Kidney epithelial cell (primary cell): Measurements from ENCODE around the gene KCTD14. TPM values are rescaled to one million over a fixed set of nuclear protein-coding genes. Genes with fewer than 3 reads are reported as not detected.

Experiments
- DNase-seq: peaks from one replicate; pipeline ENCODE4 v3.0.0-alpha.2; 2010; ENCODE audit warnings: low read depth
- H3K27me3 ChIP-seq: 2 replicates; pipeline ENCODE4 v1.6.0; 2011; ENCODE audit warnings: low read length; ENCODE audit not compliant: control insufficient read depth, insufficient read depth
- H3K36me3 ChIP-seq: 2 replicates; pipeline ENCODE4 v1.5.1; 2011; ENCODE audit warnings: low read length; ENCODE audit not compliant: control insufficient read depth, insufficient read depth
- H3K4me3 ChIP-seq: 2 replicates; pipeline ENCODE4 v1.5.1; 2011; ENCODE audit warnings: low read depth, mild to moderate bottlenecking, control low read depth, low read length
- total RNA-seq: library from RNA; depleted of rRNA; stranded (reverse); fragments of >200 nt; gene quantifications from 2 replicates; pipeline ENCODE4 v1.2.3, GENCODE V29; 2015
- TF ChIP-seq, protein P1 (sequence below): IDR thresholded peaks from 2 replicates; pipeline ENCODE4 v1.5.1; 2011; ENCODE audit warnings: mild to moderate bottlenecking, moderate library complexity, low read length, control low read depth, inconsistent platforms; ENCODE audit not compliant: insufficient read depth, poor library complexity, severe bottlenecking

The KCTD14 gene
- total RNA-seq, 1 donor from 2014 or later, result 6.7 TPM

DNA sequence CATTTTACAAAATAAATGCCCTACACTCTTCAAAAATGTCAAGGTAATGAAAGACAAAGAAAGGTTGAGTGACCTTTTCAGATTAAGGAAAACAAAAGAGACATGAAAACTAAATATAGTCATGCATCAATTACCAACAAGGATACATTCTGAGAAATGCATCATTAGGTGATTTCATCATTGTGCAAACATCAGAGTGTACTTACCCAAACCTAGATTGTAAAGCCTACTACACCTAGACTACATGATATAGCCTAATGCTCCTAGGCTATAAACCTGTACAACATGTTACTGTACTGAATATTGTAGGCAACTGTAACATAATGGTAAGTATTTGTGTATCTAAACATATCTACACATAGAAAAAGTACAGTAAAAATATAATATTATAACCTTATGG, 55.3 kb downstream of the KCTD14 start:
- no peaks in the 10 kb centered on the region for H3K27me3 ChIP-seq
- TF ChIP-seq, protein P1, sequence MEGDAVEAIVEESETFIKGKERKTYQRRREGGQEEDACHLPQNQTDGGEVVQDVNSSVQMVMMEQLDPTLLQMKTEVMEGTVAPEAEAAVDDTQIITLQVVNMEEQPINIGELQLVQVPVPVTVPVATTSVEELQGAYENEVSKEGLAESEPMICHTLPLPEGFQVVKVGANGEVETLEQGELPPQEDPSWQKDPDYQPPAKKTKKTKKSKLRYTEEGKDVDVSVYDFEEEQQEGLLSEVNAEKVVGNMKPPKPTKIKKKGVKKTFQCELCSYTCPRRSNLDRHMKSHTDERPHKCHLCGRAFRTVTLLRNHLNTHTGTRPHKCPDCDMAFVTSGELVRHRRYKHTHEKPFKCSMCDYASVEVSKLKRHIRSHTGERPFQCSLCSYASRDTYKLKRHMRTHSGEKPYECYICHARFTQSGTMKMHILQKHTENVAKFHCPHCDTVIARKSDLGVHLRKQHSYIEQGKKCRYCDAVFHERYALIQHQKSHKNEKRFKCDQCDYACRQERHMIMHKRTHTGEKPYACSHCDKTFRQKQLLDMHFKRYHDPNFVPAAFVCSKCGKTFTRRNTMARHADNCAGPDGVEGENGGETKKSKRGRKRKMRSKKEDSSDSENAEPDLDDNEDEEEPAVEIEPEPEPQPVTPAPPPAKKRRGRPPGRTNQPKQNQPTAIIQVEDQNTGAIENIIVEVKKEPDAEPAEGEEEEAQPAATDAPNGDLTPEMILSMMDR, result no peak
- no peaks in the 10 kb centered on the region for H3K36me3 ChIP-seq
- no peak for DNase-seq
- no peak overlapping the region for H3K4me3 ChIP-seq

DNA sequence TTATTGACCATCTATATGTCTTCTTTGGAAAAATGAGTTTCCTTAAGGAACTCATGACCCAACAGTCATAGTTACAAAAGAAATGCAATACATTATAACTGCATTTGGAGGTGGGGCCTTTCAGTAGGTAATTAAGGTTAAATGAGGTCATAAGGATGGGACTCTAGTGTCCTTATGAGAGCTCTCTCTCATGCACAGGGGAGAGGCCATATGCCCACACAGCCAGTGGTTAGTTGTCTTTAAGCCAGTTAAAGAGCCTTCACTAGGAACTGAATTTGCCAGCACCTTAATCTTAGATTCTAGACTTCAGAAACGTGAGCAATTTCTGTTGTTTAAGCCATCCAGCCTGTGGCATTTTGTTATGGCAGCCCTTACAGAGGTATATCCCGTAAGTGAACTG, 56.0 kb downstream of the KCTD14 start:
- H3K36me3 ChIP-seq, result no peaks in the 10 kb centered on the region
- H3K27me3 ChIP-seq, result no peaks in the 10 kb centered on the region
- DNase-seq, result no peak
- TF ChIP-seq, protein P1, result no peak
- no peak overlapping the region for H3K4me3 ChIP-seq

DNA sequence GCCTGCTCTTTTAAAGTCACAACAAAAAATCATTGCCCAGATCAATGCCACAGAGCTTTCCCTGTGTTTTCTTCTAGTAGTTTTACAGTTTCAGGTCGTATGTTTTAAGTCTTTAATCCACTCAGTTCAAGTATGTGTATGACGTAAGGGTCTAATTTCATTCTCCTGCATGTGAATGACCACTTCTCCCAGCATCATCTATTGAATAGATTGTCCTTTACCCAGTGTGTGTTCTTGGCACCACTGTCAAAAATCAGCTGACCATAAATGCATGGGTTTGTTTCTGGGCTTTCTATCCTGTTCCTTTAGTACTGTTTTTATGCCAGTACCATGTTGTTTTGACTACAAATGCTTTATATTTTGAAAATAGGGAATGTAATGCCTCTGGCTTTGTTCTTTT, 56.7 kb downstream of the KCTD14 start:
- no peaks in the 10 kb centered on the region for H3K36me3 ChIP-seq
- no peaks in the 10 kb centered on the region for H3K27me3 ChIP-seq
- DNase-seq, result no peak
- TF ChIP-seq, protein P1, result no peak
- no peak overlapping the region for H3K4me3 ChIP-seq

Other genes starting within 250 kb of the KCTD14 start
- gene RSF1, start 202.6 kb downstream of the KCTD14 start, total RNA-seq, result 27.5 and 31.3 TPM in 2 replicates
- 12.4 and 16.1 TPM in 2 replicates for gene AAMDC, start 202.1 kb downstream of the KCTD14 start, total RNA-seq
- gene INTS4, start 28.6 kb downstream of the KCTD14 start, total RNA-seq, result 22.8 and 32.5 TPM in 2 replicates
- not detected in 2 replicates for gene THRSP, start 40.6 kb upstream of the KCTD14 start, total RNA-seq
- 98.5 and 155 TPM in 2 replicates for gene NDUFC2, start 56.6 kb upstream of the KCTD14 start, total RNA-seq
- 18.2 and 31.5 TPM in 2 replicates for gene ALG8, start 116.3 kb upstream of the KCTD14 start, total RNA-seq
- gene KCTD21, start 165.3 kb upstream of the KCTD14 start, total RNA-seq, result 9.7 and 17.6 TPM in 2 replicates
- gene USP35, start 165.6 kb upstream of the KCTD14 start, total RNA-seq, result 6.6 and 8.4 TPM in 2 replicates